ENCODE data around the gene INPP5B. TPM values are rescaled to one million over a fixed set of nuclear protein-coding genes. Genes with fewer than 3 reads are reported as not detected.
A peak's percentile ranks its signal among the peaks of the same experiment; 100 is the strongest.

The INPP5B gene
- polyA plus RNA-seq, 4 donors: 17.9 to 24.7 (median 20.5) TPM

- no peak for DNase-seq (ENCODE audit: low read depth in 4 of 4, low spot score in 3 of 4)
Measured at GRCh38 chr1:37845786-37846185, 101.1 kb downstream of the INPP5B start.

- DNase-seq (ENCODE audit: low read depth in 4 of 4, low spot score in 3 of 4): no peak
Measured at GRCh38 chr1:37845049-37845646, 101.7 kb downstream of the INPP5B start.

GRCh38 chr1:37844536-37844935 lies 102.3 kb downstream of the INPP5B start:
- DNase-seq (ENCODE audit: low read depth in 4 of 4, low spot score in 3 of 4): no peak

- DNase-seq (ENCODE audit: low read depth in 4 of 4, low spot score in 3 of 4): no peak
Measured at GRCh38 chr1:37841652-37842051, 105.2 kb downstream of the INPP5B start.

- DNase-seq (ENCODE audit: low read depth in 4 of 4, low spot score in 3 of 4): no peak
Measured at GRCh38 chr1:37840711-37841110, 106.1 kb downstream of the INPP5B start.

GRCh38 chr1:37839676-37840075 lies 107.2 kb downstream of the INPP5B start:
- DNase-seq (ENCODE audit: low read depth in 4 of 4, low spot score in 3 of 4): no peak

- DNase-seq (ENCODE audit: low read depth in 4 of 4, low spot score in 3 of 4): no peak
Measured at GRCh38 chr1:37836788-37837187, 110.1 kb downstream of the INPP5B start.

- DNase-seq (ENCODE audit: low read depth in 4 of 4, low spot score in 3 of 4): no peak
Measured at GRCh38 chr1:37831809-37832208, 115.0 kb downstream of the INPP5B start.

- no peak for DNase-seq (ENCODE audit: low read depth in 4 of 4, low spot score in 3 of 4)
Measured at GRCh38 chr1:37831109-37831508, 115.7 kb downstream of the INPP5B start.

GRCh38 chr1:37828410-37829074 lies 118.3 kb downstream of the INPP5B start:
- DNase-seq (ENCODE audit: low read depth in 4 of 4, low spot score in 3 of 4): no peak

- DNase-seq (ENCODE audit: low read depth in 4 of 4, low spot score in 3 of 4): no peak
Measured at GRCh38 chr1:37825506-37825905, 121.3 kb downstream of the INPP5B start.

- DNase-seq (ENCODE audit: low read depth in 4 of 4, low spot score in 3 of 4): no peak
Measured at GRCh38 chr1:37824001-37824400, 122.9 kb downstream of the INPP5B start.

GRCh38 chr1:37822906-37823815 lies 123.7 kb downstream of the INPP5B start:
- DNase-seq (ENCODE audit: low read depth in 4 of 4, low spot score in 3 of 4): no peak

GRCh38 chr1:37821481-37821880 lies 125.4 kb downstream of the INPP5B start:
- no peak for DNase-seq (ENCODE audit: low read depth in 4 of 4, low spot score in 3 of 4)

GRCh38 chr1:37817481-37817880 lies 129.4 kb downstream of the INPP5B start:
- DNase-seq (ENCODE audit: low read depth in 4 of 4, low spot score in 3 of 4): no peak

- no peak for DNase-seq (ENCODE audit: low read depth in 4 of 4, low spot score in 3 of 4)
Measured at GRCh38 chr1:37814252-37814651, 132.6 kb downstream of the INPP5B start.

GRCh38 chr1:37813529-37814145 lies 133.2 kb downstream of the INPP5B start:
- DNase-seq (ENCODE audit: low read depth in 4 of 4, low spot score in 3 of 4): no peak

GRCh38 chr1:37811027-37811655 lies 135.7 kb downstream of the INPP5B start:
- DNase-seq (ENCODE audit: low read depth in 4 of 4, low spot score in 3 of 4): peak in 1 of 4 donors; percentile 19

All from left renal pelvis (tissue), 4 donors.